Measurements from ENCODE around the gene U2AF1. TPM values are rescaled to one million over a fixed set of nuclear protein-coding genes. Genes with fewer than 3 reads are reported as not detected.
"Not testable (repeated sequence)": the region's sequence is repeated elsewhere in the genome, so short reads cannot be mapped to it uniquely, and the experiment has no call there.

U2AF1 gene
- total RNA-seq, 2 experiments from 2014 or later: 38.5 to 50.5 TPM

DNA sequence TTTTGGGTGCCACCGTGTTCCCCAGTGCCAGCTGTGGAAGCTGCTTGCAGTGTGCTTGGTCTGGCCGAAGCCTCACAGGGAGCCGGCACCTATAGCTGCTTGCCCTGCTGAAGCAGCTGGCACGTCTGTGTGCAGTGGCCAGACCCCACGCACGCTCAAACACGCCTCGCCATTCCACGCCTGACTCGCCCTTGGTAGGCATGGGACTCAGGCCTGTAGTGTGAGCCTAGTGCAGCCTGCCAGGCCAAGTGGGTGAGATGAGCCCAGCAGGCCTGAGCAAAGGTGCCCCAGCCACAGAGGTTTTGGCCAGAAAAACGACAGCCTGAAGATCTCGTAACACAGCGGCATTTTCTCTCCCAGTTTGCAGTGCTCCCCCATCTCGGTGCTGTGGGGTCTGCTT is 64.1 kb downstream of the U2AF1 start:
- intact Hi-C loops (cut with micrococcal nuclease): not testable (repeated sequence)

More for the DNA sequence above, 64.1 kb downstream of the U2AF1 start:
- H3K36me3 Mint-ChIP-seq; H3K9me3 Mint-ChIP-seq; DNase-seq; H3K4me3 Mint-ChIP-seq; H3K27me3 Mint-ChIP-seq; H3K4me1 Mint-ChIP-seq (ENCODE audit: low read depth); CTCF ChIA-PET; POLR2A ChIA-PET; H3K27ac Mint-ChIP-seq: not testable (repeated sequence)

Other genes with a start within 250 kb of the U2AF1 start
- gene WDR4, start 228.0 kb downstream of the U2AF1 start, total RNA-seq: 10 to 100 TPM; 39.8 to 39.9 TPM
- 10 to 100 TPM; 16.1 to 17.3 TPM for gene NDUFV3, start 214.3 kb downstream of the U2AF1 start, total RNA-seq
- under 1 TPM in 1 of 2 experiments, not detected in 1; 0.07 TPM for gene ERVH48-1, start 181.9 kb downstream of the U2AF1 start, total RNA-seq
- 10 to 100 TPM; 16.9 to 18.0 TPM for gene PKNOX1, start 133.0 kb downstream of the U2AF1 start, total RNA-seq
- 10 to 100 TPM; 54.7 to 63.6 TPM for gene CBS, start 31.7 kb downstream of the U2AF1 start, total RNA-seq
- gene CRYAA, start 61.4 kb upstream of the U2AF1 start, total RNA-seq: not detected

Data from activated CD4-positive, alpha-beta memory T cell treated with anti-CD3 and anti-CD28 coated beads for 36 hours (primary cell).